Neuronal stem cell (in vitro differentiated cells): ENCODE data around the gene P2RY12.

Experiments
- DNase-seq: peaks from one replicate; pipeline ENCODE4 v3.0.0-alpha.2; 2013; ENCODE audit warnings: low spot score
- H2AFZ ChIP-seq: one replicate; pipeline ENCODE4 v1.6.1; 2013; ENCODE audit warnings: mild to moderate bottlenecking, low read length, inconsistent platforms
- H2AK5ac ChIP-seq: 2 replicates; pipeline ENCODE4 v1.6.1; 2013; ENCODE audit warnings: low read depth, mild to moderate bottlenecking, inconsistent platforms, low read length, moderate library complexity, mixed read lengths
- H2BK120ac ChIP-seq: 2 replicates; pipeline ENCODE4 v1.6.1; 2013; ENCODE audit warnings: low read depth, mild to moderate bottlenecking, inconsistent platforms, low read length, moderate library complexity, mixed read lengths
- H2BK12ac ChIP-seq: one replicate; pipeline ENCODE4 v1.6.1; 2013; ENCODE audit warnings: low read length, inconsistent platforms
- H2BK15ac ChIP-seq: 2 replicates; pipeline ENCODE4 v1.6.1; 2013; ENCODE audit warnings: mild to moderate bottlenecking, low read length, inconsistent platforms, mixed read lengths
- H2BK5ac ChIP-seq: one replicate; pipeline ENCODE4 v1.6.1; 2013; ENCODE audit warnings: inconsistent platforms, mild to moderate bottlenecking, low read length, moderate library complexity
- H3K14ac ChIP-seq: one replicate; pipeline ENCODE4 v1.6.1; 2013; ENCODE audit warnings: low read length, inconsistent platforms
- H3K18ac ChIP-seq: 2 replicates; pipeline ENCODE4 v1.6.1; 2013; ENCODE audit warnings: low read length, inconsistent platforms
- H3K23ac ChIP-seq: 2 replicates; pipeline ENCODE4 v1.6.1; 2013; ENCODE audit warnings: low read depth, mild to moderate bottlenecking, mixed read lengths, low read length, inconsistent platforms; ENCODE audit not compliant: poor library complexity
- H3K27ac ChIP-seq: replicated peaks from 3 replicates; pipeline ENCODE4 v1.5.1; 2013; ENCODE audit warnings: low read length, inconsistent platforms
- H3K27me3 ChIP-seq, 3 experiments: 2 replicates each; pipeline ENCODE4 v1.6.1; 2013; ENCODE audit warnings: low read length in 3 of 3, mild to moderate bottlenecking in 2 of 3, inconsistent platforms in 1 of 3, low read depth in 1 of 3, mixed read lengths in 1 of 3, moderate library complexity in 1 of 3; ENCODE audit not compliant: control insufficient read depth in 3 of 3, insufficient read depth in 3 of 3
- H3K36me3 ChIP-seq, 2 donors: replicated peaks in 1 of 2; 2 replicates each; pipeline ENCODE4 v1.6.1; 2013; ENCODE audit warnings: low read length in 2 of 2; ENCODE audit not compliant: control insufficient read depth in 2 of 2, insufficient read depth in 2 of 2
- H3K4ac ChIP-seq: 2 replicates; pipeline ENCODE4 v1.6.1; 2013; ENCODE audit warnings: inconsistent platforms, mild to moderate bottlenecking, low read length, moderate library complexity
- H3K4me1 ChIP-seq, 2 donors: 1 replicate in 1 of 2; 2 replicates in 1 of 2; pipeline ENCODE4 v1.6.1; 2013; ENCODE audit warnings: low read length in 2 of 2, low read depth in 1 of 2; ENCODE audit not compliant: control insufficient read depth in 2 of 2, insufficient read depth in 1 of 2
- H3K4me2 ChIP-seq: one replicate; pipeline ENCODE4 v1.6.1; 2013; ENCODE audit warnings: mild to moderate bottlenecking, low read length, inconsistent platforms; ENCODE audit not compliant: insufficient read depth, poor library complexity, severe bottlenecking
- H3K4me3 ChIP-seq, 2 donors: 2 replicates each; pipeline ENCODE4 v1.5.1; 2013; ENCODE audit warnings: low read length in 2 of 2, mild to moderate bottlenecking in 2 of 2, inconsistent platforms in 1 of 2, moderate library complexity in 1 of 2
- H3K79me1 ChIP-seq: one replicate; pipeline ENCODE4 v1.6.1; 2013; ENCODE audit warnings: low read depth, mild to moderate bottlenecking, inconsistent platforms, low read length, moderate library complexity
- H3K9ac ChIP-seq: one replicate; pipeline ENCODE4 v1.6.1; 2013; ENCODE audit warnings: mild to moderate bottlenecking, low read depth, low read length, inconsistent platforms; ENCODE audit not compliant: poor library complexity
- H3K9me3 ChIP-seq, 2 donors: replicated peaks in 1 of 2; 2 replicates each; pipeline versions ENCODE3 to v1.6.1; 2013; ENCODE audit warnings: low read length in 2 of 2, mild to moderate bottlenecking in 2 of 2, inconsistent platforms in 1 of 2, low read depth in 1 of 2, mixed read lengths in 1 of 2, moderate library complexity in 1 of 2; ENCODE audit not compliant: control insufficient read depth in 2 of 2, insufficient read depth in 1 of 2
- H4K8ac ChIP-seq: one replicate; pipeline ENCODE4 v1.6.1; 2013; ENCODE audit warnings: low read depth, mild to moderate bottlenecking, inconsistent platforms, low read length, moderate library complexity
- H4K91ac ChIP-seq: one replicate; pipeline ENCODE4 v1.6.1; 2013; ENCODE audit warnings: low read length, low read depth, mild to moderate bottlenecking, inconsistent platforms; ENCODE audit not compliant: poor library complexity
- WGBS, 2 donors: extraction: QIAGEN DNeasy Blood & Tissue Kit; methylation state at CpG; one replicate each; pipeline ENCODE4 v1.1.7; 2013; ENCODE audit warnings: missing lambda C conversion rate in 2 of 2, mixed read lengths in 1 of 2; ENCODE audit not compliant: insufficient read length in 2 of 2, insufficient replicate concordance in 1 of 2; ENCODE audit errors: extremely low coverage in 2 of 2; 5-methylcytosine and 5-hydroxymethylcytosine counted together

Gene P2RY12

DNA sequence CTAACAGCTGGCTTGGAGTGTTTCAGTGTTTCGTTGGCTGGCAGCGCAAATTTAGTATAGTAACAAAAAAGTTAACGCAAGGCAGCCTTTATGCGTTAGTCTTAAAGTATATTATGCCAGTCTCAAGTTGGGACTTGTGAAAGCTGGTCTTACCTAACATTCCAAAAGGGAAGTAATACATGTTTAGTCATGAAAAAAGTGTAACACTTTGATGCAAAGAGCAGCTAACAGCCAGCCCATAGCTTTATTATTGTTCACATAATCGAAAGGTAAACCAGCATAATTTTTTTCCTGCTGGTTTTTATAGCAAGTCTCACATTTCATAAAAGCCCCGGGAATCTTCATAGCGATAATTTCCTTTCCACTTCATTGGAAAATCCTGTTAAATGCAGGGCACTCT, 65.6 kb downstream of the P2RY12 start:
- no peak overlapping the region for H3K23ac ChIP-seq
- no peak overlapping the region for H3K4me3 ChIP-seq
- no peaks in the 10 kb centered on the region for H3K4me1 ChIP-seq
- no peak overlapping the region for H3K27ac ChIP-seq
- no peak overlapping the region for H2BK5ac ChIP-seq
- no peak overlapping the region for H2BK15ac ChIP-seq
- no peaks in the 10 kb centered on the region for H3K79me1 ChIP-seq
- no peak overlapping the region for H2BK120ac ChIP-seq
- no peak overlapping the region for H3K4me2 ChIP-seq
- H3K36me3 ChIP-seq, result no peaks in the 10 kb centered on the region
- H2AFZ ChIP-seq, result no peak overlapping the region
- no peaks in the 10 kb centered on the region for H3K9me3 ChIP-seq
- H3K18ac ChIP-seq, result no peak overlapping the region
- no peak overlapping the region for H3K14ac ChIP-seq
- H3K9ac ChIP-seq, result no peak overlapping the region
- no peak for DNase-seq
- H3K27me3 ChIP-seq, result no peaks in the 10 kb centered on the region
- H2AK5ac ChIP-seq, result no peak overlapping the region
- H2BK12ac ChIP-seq, result no peak overlapping the region
- H4K8ac ChIP-seq, result no peak overlapping the region
- H4K91ac ChIP-seq, result no peak overlapping the region
- H3K4ac ChIP-seq, result no peak overlapping the region
- no CpG with 5 or more reads among the region's 7 CpGs for WGBS, 2 donors

DNA sequence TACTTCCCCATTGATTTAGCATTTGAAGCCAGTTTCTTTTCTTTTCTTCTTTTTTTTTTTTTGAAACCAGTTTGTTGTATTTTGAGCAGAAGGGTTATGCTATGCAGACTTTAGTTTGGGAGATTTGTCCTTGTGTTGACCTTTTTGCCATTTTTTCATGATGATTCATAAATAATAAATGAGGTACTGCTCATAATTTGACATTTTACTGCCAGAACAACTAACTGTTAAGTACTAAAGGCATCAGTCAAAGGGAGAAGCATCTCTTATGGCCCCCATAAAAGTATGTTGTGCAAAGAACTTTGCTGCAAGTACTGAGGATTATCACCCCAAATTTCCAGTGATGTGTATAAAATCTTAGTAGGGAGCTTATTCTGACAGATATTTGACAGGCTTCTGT, 66.2 kb downstream of the P2RY12 start:
- Histone ChIP-seq H3K14ac (no peak overlapping the region), H3K18ac (no peak overlapping the region), H2AK5ac (no peak overlapping the region), H3K27me3 (no peaks in the 10 kb centered on the region), H4K8ac (no peak overlapping the region), H3K79me1 (no peaks in the 10 kb centered on the region), H2BK120ac (no peak overlapping the region), H2AFZ (no peak overlapping the region), H3K9ac (no peak overlapping the region), H3K4ac (no peak overlapping the region), H2BK5ac (no peak overlapping the region), H3K23ac (no peak overlapping the region), H2BK15ac (no peak overlapping the region), H3K9me3 (no peaks in the 10 kb centered on the region), H3K27ac (no peak overlapping the region), H4K91ac (no peak overlapping the region), H3K4me2 (no peak overlapping the region), H2BK12ac (no peak overlapping the region), H3K36me3 (no peaks in the 10 kb centered on the region), H3K4me3 (no peak overlapping the region), H3K4me1 (no peaks in the 10 kb centered on the region)
- no peak for DNase-seq

DNA sequence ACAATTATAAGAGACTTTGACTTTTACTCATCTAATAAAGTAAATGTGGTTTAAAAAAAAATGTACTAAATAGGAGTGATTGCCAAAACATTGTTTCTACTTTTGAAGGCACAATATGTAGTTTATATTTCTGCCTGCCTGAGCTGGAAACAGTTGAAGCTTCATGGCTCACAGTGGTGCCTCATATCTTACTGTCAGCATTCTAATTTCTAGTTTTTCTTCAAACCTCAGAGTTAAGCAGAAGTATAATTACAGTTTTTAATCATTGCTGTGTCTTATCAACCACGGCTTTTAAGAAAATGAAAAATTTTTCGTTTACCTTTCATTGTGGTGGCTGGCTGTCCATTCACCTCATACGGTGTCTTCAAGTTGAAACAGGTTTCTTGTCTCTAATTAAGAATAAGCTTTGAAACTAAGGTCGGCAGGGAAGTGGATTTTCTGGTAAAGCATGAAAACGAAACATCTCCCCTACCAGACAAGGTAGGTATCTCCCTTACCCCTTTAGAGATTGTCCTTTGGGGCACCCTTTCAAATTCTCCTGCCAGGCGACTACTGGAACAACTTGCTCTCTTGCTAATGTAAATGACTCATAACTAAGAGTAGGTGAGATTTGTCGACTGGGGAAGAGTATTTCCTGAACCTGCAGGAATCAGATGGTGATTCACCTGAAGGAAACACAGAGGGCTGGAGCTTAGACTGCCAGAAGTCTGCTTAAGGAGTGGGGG, 68.1 kb downstream of the P2RY12 start, which contains the start of gene GPR87:
TSS of gene GPR87 (minus strand) at position 554 of the 725 bp plus-strand sequence. CDS start 16,720 bp downstream, outside the sequence.
- Histone ChIP-seq H3K4ac (no peak within 1 kb of the TSS), H2BK12ac (no peak within 1 kb of the TSS), H3K4me3 (no peak within 1 kb of the TSS), H2AK5ac (no peak within 1 kb of the TSS), H2AFZ (peak within 1 kb of the TSS; percentile 67), H3K79me1 (no peaks in the 10 kb centered on the region), H3K36me3 (no peaks in the 10 kb centered on the region), H3K18ac (no peak within 1 kb of the TSS), H3K14ac (no peak within 1 kb of the TSS), H4K91ac (no peak within 1 kb of the TSS), H2BK120ac (no peak within 1 kb of the TSS), H3K4me2 (no peak within 1 kb of the TSS), H3K9me3 (no peaks in the 10 kb centered on the region), H3K23ac (no peak within 1 kb of the TSS), H3K27ac (no peak within 1 kb of the TSS), H2BK5ac (no peak within 1 kb of the TSS), H2BK15ac (no peak within 1 kb of the TSS), H3K9ac (no peak within 1 kb of the TSS), H3K27me3 (no peaks in the 10 kb centered on the region), H4K8ac (no peak within 1 kb of the TSS), H3K4me1 (no peaks in the 10 kb centered on the region)
- no CpG with 5 or more reads among the region's 7 CpGs for WGBS, 2 donors
- no peak for DNase-seq

DNA sequence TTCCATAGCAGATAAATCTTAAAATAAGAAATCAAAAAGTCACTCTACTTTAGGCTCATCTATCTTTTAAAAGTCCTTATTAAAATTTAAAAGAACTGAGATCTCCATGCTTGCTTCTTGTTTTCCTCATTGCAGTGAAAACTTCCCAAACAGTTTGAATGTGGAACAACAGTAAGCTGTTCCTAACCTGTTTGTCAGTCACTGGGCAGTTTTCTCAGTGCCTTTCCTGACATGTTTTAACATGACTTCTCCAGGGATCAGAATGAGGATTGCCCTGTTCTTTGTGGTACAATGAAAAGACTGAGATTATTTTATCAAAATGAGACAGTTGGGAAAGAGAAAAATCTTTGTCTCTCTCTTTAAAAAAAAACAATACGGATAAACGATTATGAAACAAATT, 68.7 kb downstream of the P2RY12 start:
- Histone ChIP-seq H3K79me1 (no peaks in the 10 kb centered on the region), H2AK5ac (no peak overlapping the region), H2BK120ac (no peak overlapping the region), H2BK15ac (no peak overlapping the region), H4K8ac (no peak overlapping the region), H3K36me3 (no peaks in the 10 kb centered on the region), H4K91ac (no peak overlapping the region), H3K23ac (no peak overlapping the region), H3K14ac (no peak overlapping the region), H2BK12ac (no peak overlapping the region), H3K4me1 (no peaks in the 10 kb centered on the region), H3K4ac (no peak overlapping the region), H2AFZ (peak overlapping the region; percentile 67), H3K9ac (no peak overlapping the region), H3K27ac (no peak overlapping the region), H2BK5ac (no peak overlapping the region), H3K27me3 (no peaks in the 10 kb centered on the region), H3K18ac (no peak overlapping the region), H3K4me3 (no peak overlapping the region), H3K9me3 (no peaks in the 10 kb centered on the region), H3K4me2 (no peak overlapping the region)
- no CpG with 5 or more reads among the region's 2 CpGs for WGBS, 2 donors
- DNase-seq, result no peak
